CD4-positive, alpha-beta memory T cell (primary cell): Measurements from ENCODE around the gene POLD3. TPM values are rescaled to one million over a fixed set of nuclear protein-coding genes. Genes with fewer than 3 reads are reported as not detected.

Experiments used
- CTCF ChIA-PET: fragments of 350-600 bp; sonication (Branson Sonifier 250); formaldehyde crosslinking; loops from one replicate; lab custom pipeline; 2021; ENCODE audit warnings: inconsistent platforms; ENCODE audit not compliant: partially characterized antibody; lab: Charles Lee
- POLR2A ChIA-PET: fragments of 350-600 bp; sonication (Branson Sonifier 250); formaldehyde crosslinking; loops from one replicate; lab custom pipeline; 2021; ENCODE audit not compliant: partially characterized antibody; lab: Charles Lee
- DNase-seq, 5 donors: peaks; one replicate each; pipeline versions ENCODE4 v3.0.0 to v3.0.0-alpha.2; 2020 to 2022; ENCODE audit warnings: mixed read lengths in 1 of 5
- H3K27ac ChIP-seq: one replicate; pipeline ENCODE4 v1.7.0; 2013; ENCODE audit warnings: low read depth, low read length
- H3K27me3 ChIP-seq: 2 replicates; pipeline ENCODE4 v1.7.0; 2013; ENCODE audit warnings: mild to moderate bottlenecking, low read length, moderate library complexity; ENCODE audit not compliant: insufficient read depth
- H3K36me3 ChIP-seq: 2 replicates; pipeline ENCODE4 v1.7.0; 2013; ENCODE audit warnings: mild to moderate bottlenecking, low read length, moderate library complexity; ENCODE audit not compliant: insufficient read depth
- H3K4me1 ChIP-seq: 2 replicates; pipeline ENCODE4 v1.7.0; 2013; ENCODE audit warnings: mild to moderate bottlenecking, low read length, moderate library complexity; ENCODE audit not compliant: insufficient read depth
- H3K4me3 ChIP-seq, 2 donors: one replicate each; pipeline ENCODE4 v1.7.0; 2013; ENCODE audit warnings: low read length in 2 of 2, mild to moderate bottlenecking in 1 of 2
- H3K9me3 ChIP-seq, 2 donors: one replicate each; pipeline ENCODE4 v1.7.0; 2013; ENCODE audit warnings: low read length in 2 of 2, control low read depth in 1 of 2; ENCODE audit not compliant: control insufficient read depth in 1 of 2
- H3K27ac Mint-ChIP-seq, 7 donors: one replicate each; pipeline ENCODE4 v1.8.0; 2020 to 2021; ENCODE audit warnings: mixed read lengths in 7 of 7, mild to moderate bottlenecking in 6 of 7, inconsistent platforms in 3 of 7, moderate library complexity in 3 of 7
- H3K27me3 Mint-ChIP-seq, 2 donors: one replicate each; pipeline ENCODE4 v1.8.0; 2020 to 2021; ENCODE audit warnings: mixed read lengths in 2 of 2
- H3K36me3 Mint-ChIP-seq, 2 donors: one replicate each; pipeline ENCODE4 v1.8.0; 2020 to 2021; ENCODE audit warnings: mixed read lengths in 2 of 2, inconsistent platforms in 1 of 2, mild to moderate bottlenecking in 1 of 2
- H3K4me1 Mint-ChIP-seq, 4 donors: one replicate each; pipeline ENCODE4 v1.8.0; 2020 to 2021; ENCODE audit warnings: mixed read lengths in 4 of 4, mild to moderate bottlenecking in 1 of 4
- H3K4me3 Mint-ChIP-seq, 8 donors: one replicate each; pipeline ENCODE4 v1.8.0; 2020 to 2021; ENCODE audit warnings: mixed read lengths in 8 of 8, mild to moderate bottlenecking in 7 of 8, moderate library complexity in 6 of 8, inconsistent platforms in 3 of 8
- H3K9me3 Mint-ChIP-seq, 8 donors: one replicate each; pipeline ENCODE4 v1.8.0; 2020 to 2021; ENCODE audit warnings: mixed read lengths in 8 of 8, mild to moderate bottlenecking in 5 of 8, inconsistent platforms in 3 of 8, moderate library complexity in 1 of 8
- intact Hi-C: fragments of 100-400 bp; cut with micrococcal nuclease; formaldehyde crosslinking; loops from one replicate; pipeline ENCODE4 v1.15.1; 2023
- polyA plus RNA-seq, 2 donors: library from polyadenylated mRNA; unstranded; fragments of 300-500 nt; fragmentation: Illumina TruSeq; gene quantifications; one replicate each; pipeline ENCODE4 v1.2.3, GENCODE V29; 2021
- total RNA-seq, 2 experiments: library from RNA; stranded (reverse); gene quantifications; one replicate each; pipeline ENCODE4 v1.2.3, GENCODE V29; 2021

POLD3 gene
- 10 to 100 TPM; 15.0 to 16.8 TPM for total RNA-seq
- 10 to 100 TPM; 17.0 to 20.3 TPM for polyA plus RNA-seq

DNA sequence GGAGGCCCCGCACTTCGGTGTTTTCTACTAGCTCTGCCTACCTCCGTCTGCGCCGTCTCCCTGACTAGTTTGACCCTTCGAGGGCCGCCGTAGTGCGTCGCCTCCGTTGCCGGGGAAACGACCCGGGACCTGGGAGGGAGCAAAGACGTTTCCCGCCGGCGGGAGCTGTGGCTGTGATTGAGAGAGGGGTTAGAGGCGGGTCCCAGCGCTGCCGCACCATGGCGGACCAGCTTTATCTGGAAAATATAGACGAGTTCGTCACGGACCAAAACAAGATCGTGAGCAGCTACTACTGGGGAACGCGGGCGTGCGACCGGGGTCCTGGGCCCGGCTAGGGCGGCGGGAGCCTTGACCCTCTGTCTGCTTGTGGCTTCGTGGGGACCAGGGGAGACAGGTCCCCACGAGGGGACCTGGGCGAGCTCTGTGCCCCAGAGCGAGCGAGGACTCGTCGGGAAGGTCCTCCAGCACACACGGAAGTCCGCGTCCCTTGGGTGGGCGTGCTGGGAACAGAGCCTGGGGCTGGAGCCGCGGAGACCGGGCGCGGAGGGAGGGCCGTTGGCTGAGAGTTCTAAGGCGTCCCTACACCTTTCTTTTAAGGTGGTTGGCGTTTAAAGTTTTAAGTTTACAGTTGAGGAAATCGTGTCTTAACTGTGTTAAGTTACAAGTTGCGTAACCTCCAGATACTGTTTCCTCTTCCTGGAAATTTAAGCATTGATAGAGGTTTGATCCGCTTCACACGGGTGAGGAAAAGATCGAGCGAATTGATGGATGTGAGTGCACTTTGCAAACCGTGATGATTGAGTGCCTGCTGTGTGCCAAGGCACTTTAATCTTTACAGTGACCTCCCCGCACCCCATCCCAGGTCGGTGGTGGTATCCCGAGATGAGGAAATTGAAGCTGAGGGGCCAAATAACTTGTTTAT, at the start of gene POLD3:
TSS of gene POLD3 (plus strand) at position 142 of the 922 bp plus-strand sequence. CDS start at position 219, 77 bp downstream.
- peak within 1 kb of the TSS; percentile 95 to 100 (median 98) for H3K4me3 Mint-ChIP-seq
- intact Hi-C loops = loop anchor here (1.0 to 10.0 kb wide), 3 partner anchors 99 to 998 kb away; partner anchors contain the start of genes FAM168A, LIPT2 and PGM2L1
- Histone ChIP-seq H3K27me3 (no peaks in the 10 kb centered on the region), H3K36me3 (no peaks in the 10 kb centered on the region), H3K27ac (peak within 1 kb of the TSS; percentile 87), H3K4me3 (peak within 1 kb of the TSS; percentile 66 to 98), H3K9me3 (no peaks in the 10 kb centered on the region), H3K4me1 (peaks cover 22% of the 10 kb centered on the region)
- no peaks in the 10 kb centered on the region for H3K9me3 Mint-ChIP-seq
- H3K4me1 Mint-ChIP-seq = peaks cover 17 to 33% (median 26%) of the 10 kb centered on the region in 4 donors
- peaks cover 6 to 18% of the 10 kb centered on the region in 2 donors for H3K36me3 Mint-ChIP-seq
- ChIA-PET CTCF (interaction anchor here (0.6 to 1.5 kb wide), 3 partner anchors 12 to 148 kb away, joined by 3 read pairs; no protein-coding TSS in a partner anchor), POLR2A (interaction anchor here (0.7 to 2.9 kb wide), 8 partner anchors 11 to 994 kb away, joined by 3 to 48 read pairs (median 4); partner anchors contain the start of genes COA4, LIPT2, NEU3 and PAAF1)
- H3K27ac Mint-ChIP-seq = peak within 1 kb of the TSS; percentile 93 to 99 (median 99)
- peak; percentile 92 to 96 (median 94) for DNase-seq
- H3K27me3 Mint-ChIP-seq = no peaks in the 10 kb centered on the region

GRCh38 chr11:74543991-74544390, 48.4 kb upstream of the POLD3 start:
- peaks cover 4 to 6% of the 10 kb centered on the region in 2 donors for H3K27me3 Mint-ChIP-seq
- no peak overlapping the region for H3K27ac ChIP-seq
- peaks cover 0 to 32% (median 12%) of the 10 kb centered on the region in 8 donors for H3K9me3 Mint-ChIP-seq
- no peak overlapping the region for H3K4me3 ChIP-seq
- intact Hi-C loops = no loop called here
- POLR2A ChIA-PET = no interaction called here
- H3K4me1 Mint-ChIP-seq = no peaks in the 10 kb centered on the region
- CTCF ChIA-PET = no interaction called here
- no peak overlapping the region for H3K4me3 Mint-ChIP-seq
- H3K27me3 ChIP-seq = no peaks in the 10 kb centered on the region
- H3K36me3 ChIP-seq = no peaks in the 10 kb centered on the region
- H3K4me1 ChIP-seq = no peaks in the 10 kb centered on the region
- DNase-seq = no peak
- H3K36me3 Mint-ChIP-seq = peaks cover 0 to 5% of the 10 kb centered on the region in 2 donors
- no peak overlapping the region for H3K27ac Mint-ChIP-seq
- peaks cover 0 to 9% of the 10 kb centered on the region in 2 donors for H3K9me3 ChIP-seq

DNA sequence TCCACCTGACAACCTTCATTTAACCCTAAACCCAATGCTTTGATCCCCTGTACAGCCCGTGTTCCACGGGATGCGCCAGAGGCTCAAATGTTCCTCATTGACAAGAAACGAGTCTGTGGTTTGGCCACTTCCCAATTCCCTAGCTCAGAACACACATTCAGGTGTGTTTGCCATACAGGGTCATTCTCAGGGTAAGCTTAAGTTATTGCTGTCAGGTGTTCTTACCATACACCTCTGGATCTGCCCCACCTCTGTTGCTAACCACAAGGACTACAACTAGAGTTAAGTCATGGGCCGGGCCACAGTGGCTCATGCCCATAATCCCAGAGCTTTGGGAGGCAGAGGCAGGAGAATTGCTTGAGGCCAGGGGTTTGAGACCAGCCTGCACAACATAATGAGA, 45.6 kb upstream of the POLD3 start:
- Histone ChIP-seq H3K9me3 (peaks cover 0 to 9% of the 10 kb centered on the region in 2 donors), H3K27me3 (no peaks in the 10 kb centered on the region), H3K27ac (no peak overlapping the region), H3K36me3 (no peaks in the 10 kb centered on the region), H3K4me1 (no peaks in the 10 kb centered on the region), H3K4me3 (no peak overlapping the region)
- H3K4me1 Mint-ChIP-seq = no peaks in the 10 kb centered on the region
- POLR2A ChIA-PET = no interaction called here
- no peak overlapping the region for H3K27ac Mint-ChIP-seq
- intact Hi-C loops = no loop called here
- no peaks in the 10 kb centered on the region for H3K36me3 Mint-ChIP-seq
- no peak overlapping the region for H3K4me3 Mint-ChIP-seq
- no peak for DNase-seq
- peaks cover 0 to 30% (median 12%) of the 10 kb centered on the region in 8 donors for H3K9me3 Mint-ChIP-seq
- CTCF ChIA-PET = no interaction called here
- H3K27me3 Mint-ChIP-seq = peaks cover 2 to 4% of the 10 kb centered on the region in 2 donors

GRCh38 chr11:74550991-74551753, 41.2 kb upstream of the POLD3 start:
- CTCF ChIA-PET = interaction anchor here (1.4 kb wide), 1 partner anchor 9 kb away, joined by 3 read pairs; no protein-coding TSS in a partner anchor
- H3K36me3 Mint-ChIP-seq = no peaks in the 10 kb centered on the region
- Histone ChIP-seq H3K4me1 (no peaks in the 10 kb centered on the region), H3K4me3 (no peak overlapping the region), H3K9me3 (no peaks in the 10 kb centered on the region), H3K27ac (no peak overlapping the region), H3K27me3 (no peaks in the 10 kb centered on the region), H3K36me3 (no peaks in the 10 kb centered on the region)
- H3K9me3 Mint-ChIP-seq = peaks cover 0 to 14% (median 9%) of the 10 kb centered on the region in 8 donors
- H3K4me3 Mint-ChIP-seq = no peak overlapping the region
- H3K27me3 Mint-ChIP-seq = peaks cover 4 to 8% of the 10 kb centered on the region in 2 donors
- no peaks in the 10 kb centered on the region for H3K4me1 Mint-ChIP-seq
- POLR2A ChIA-PET = no interaction called here
- intact Hi-C loops = no loop called here
- H3K27ac Mint-ChIP-seq = no peak overlapping the region
- no peak for DNase-seq

DNA sequence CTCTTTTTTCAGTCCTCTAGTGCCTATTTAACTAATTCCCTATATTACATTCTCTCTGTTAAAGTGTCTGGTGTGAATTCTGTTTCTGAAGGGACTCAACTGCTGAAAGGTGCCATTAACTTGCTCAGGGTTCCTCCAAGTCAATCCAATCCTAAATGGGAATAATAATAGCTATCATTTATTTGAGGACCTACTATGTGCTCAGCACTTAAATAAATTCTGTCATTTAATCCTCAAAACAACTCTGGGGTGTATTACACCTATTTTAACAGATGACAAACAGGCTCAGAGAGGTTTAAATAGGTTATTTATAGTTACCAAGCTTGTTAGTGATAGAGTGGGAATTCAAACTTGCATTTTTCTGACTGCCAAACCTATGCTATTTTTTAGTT, 40.6 kb upstream of the POLD3 start:
- Histone ChIP-seq H3K27me3 (no peaks in the 10 kb centered on the region), H3K4me1 (no peaks in the 10 kb centered on the region), H3K27ac (no peak overlapping the region), H3K4me3 (no peak overlapping the region), H3K9me3 (no peaks in the 10 kb centered on the region), H3K36me3 (no peaks in the 10 kb centered on the region)
- peaks cover 6 to 10% of the 10 kb centered on the region in 2 donors for H3K27me3 Mint-ChIP-seq
- no peak overlapping the region for H3K27ac Mint-ChIP-seq
- H3K4me1 Mint-ChIP-seq = no peaks in the 10 kb centered on the region
- ChIA-PET POLR2A (no interaction called here), CTCF (interaction anchor here (1.4 kb wide), 1 partner anchor 9 kb away, joined by 3 read pairs; no protein-coding TSS in a partner anchor)
- no peak overlapping the region for H3K4me3 Mint-ChIP-seq
- intact Hi-C loops = no loop called here
- H3K36me3 Mint-ChIP-seq = peaks cover 0 to 2% of the 10 kb centered on the region in 2 donors
- no peak for DNase-seq
- H3K9me3 Mint-ChIP-seq = peaks cover 0 to 17% (median 11%) of the 10 kb centered on the region in 8 donors

GRCh38 chr11:74557526-74557925, 34.9 kb upstream of the POLD3 start:
- Mint-ChIP-seq H3K27ac (no peak overlapping the region), H3K4me1 (no peaks in the 10 kb centered on the region), H3K27me3 (peaks cover 9 to 10% of the 10 kb centered on the region in 2 donors), H3K4me3 (no peak overlapping the region), H3K36me3 (peaks cover 0 to 4% of the 10 kb centered on the region in 2 donors), H3K9me3 (peaks cover 4 to 31% (median 22%) of the 10 kb centered on the region in 8 donors)
- CTCF ChIA-PET = no interaction called here
- no peak for DNase-seq
- no peak overlapping the region for H3K27ac ChIP-seq
- H3K36me3 ChIP-seq = no peaks in the 10 kb centered on the region
- H3K4me3 ChIP-seq = no peak overlapping the region
- no peaks in the 10 kb centered on the region for H3K4me1 ChIP-seq
- POLR2A ChIA-PET = no interaction called here
- no peaks in the 10 kb centered on the region for H3K9me3 ChIP-seq
- intact Hi-C loops = no loop called here
- H3K27me3 ChIP-seq = no peaks in the 10 kb centered on the region
